Measurements from ENCODE around the gene AKAP3. TPM values are rescaled to one million over a fixed set of nuclear protein-coding genes. Genes with fewer than 3 reads are reported as not detected.
A peak's percentile ranks its signal among the peaks of the same experiment; 100 is the strongest.

AKAP3 gene
- 1 to 10 TPM; 2.5 to 2.6 TPM for total RNA-seq

- Mint-ChIP-seq H3K9me3 (no peaks in the 10 kb centered on the region), H3K27ac (peak within 1 kb of the TSS; percentile 97), H3K4me3 (peak within 1 kb of the TSS; percentile 99), H3K4me1 (peaks cover 46% of the 10 kb centered on the region), H3K36me3 (ENCODE audit: low read depth) (peaks cover 1% of the 10 kb centered on the region), H3K27me3 (no peaks in the 10 kb centered on the region)
- peak; percentile 87 for DNase-seq
- POLR2A ChIA-PET, result interaction anchor here (0.7 kb wide), 1 partner anchor 35 kb away, joined by 3 read pairs; no protein-coding TSS in a partner anchor
- CTCF ChIA-PET, result interaction anchor here (0.5 to 1.5 kb wide), 5 partner anchors 10 to 321 kb away, joined by 3 to 7 read pairs (median 4); no protein-coding TSS in a partner anchor
Observed at GRCh38 chr12:4648501-4649357, at the start of gene AKAP3, which contains the start of gene NDUFA9. AKAP3 (minus strand) TSS chr12:4649051; CDS start chr12:4638196, 10,855 bp downstream. NDUFA9 (plus strand) TSS chr12:4649114; CDS start chr12:4649127, 13 bp downstream.

GRCh38 chr12:4690760-4691159 lies 41.9 kb upstream of the AKAP3 start:
- POLR2A ChIA-PET, result no interaction called here
- no peak overlapping the region for H3K27ac Mint-ChIP-seq
- peaks cover 7% of the 10 kb centered on the region for H3K9me3 Mint-ChIP-seq
- DNase-seq, result no peak
- peaks cover 38% of the 10 kb centered on the region for H3K36me3 Mint-ChIP-seq (ENCODE audit: low read depth)
- no peak overlapping the region for H3K4me3 Mint-ChIP-seq
- CTCF ChIA-PET, result no interaction called here
- no peaks in the 10 kb centered on the region for H3K4me1 Mint-ChIP-seq
- H3K27me3 Mint-ChIP-seq, result no peaks in the 10 kb centered on the region

GRCh38 chr12:4685317-4685716 lies 36.5 kb upstream of the AKAP3 start:
- no peak for DNase-seq
- Mint-ChIP-seq H3K27me3 (no peaks in the 10 kb centered on the region), H3K27ac (no peak overlapping the region), H3K4me1 (no peaks in the 10 kb centered on the region), H3K9me3 (no peaks in the 10 kb centered on the region), H3K36me3 (ENCODE audit: low read depth) (peaks cover 48% of the 10 kb centered on the region), H3K4me3 (no peak overlapping the region)
- ChIA-PET CTCF (interaction anchor here (0.7 kb wide), 1 partner anchor 200 kb away, joined by 3 read pairs; no protein-coding TSS in a partner anchor), POLR2A (no interaction called here)

- Mint-ChIP-seq H3K9me3 (no peaks in the 10 kb centered on the region), H3K36me3 (ENCODE audit: low read depth) (peaks cover 35% of the 10 kb centered on the region), H3K4me1 (no peaks in the 10 kb centered on the region), H3K4me3 (no peak overlapping the region), H3K27me3 (no peaks in the 10 kb centered on the region), H3K27ac (no peak overlapping the region)
- CTCF ChIA-PET, result no interaction called here
- POLR2A ChIA-PET, result no interaction called here
- no peak for DNase-seq
Observed at GRCh38 chr12:4681732-4682131, 32.9 kb upstream of the AKAP3 start.

- CTCF ChIA-PET, result no interaction called here
Observed at GRCh38 chr12:4679711-4680110, 30.9 kb upstream of the AKAP3 start.

GRCh38 chr12:4665236-4665635 lies 16.4 kb upstream of the AKAP3 start:
- ChIA-PET CTCF (no interaction called here), POLR2A (no interaction called here)
- H3K9me3 Mint-ChIP-seq, result no peaks in the 10 kb centered on the region
- no peaks in the 10 kb centered on the region for H3K27me3 Mint-ChIP-seq
- H3K4me1 Mint-ChIP-seq, result peaks cover 2% of the 10 kb centered on the region
- no peak for DNase-seq
- H3K36me3 Mint-ChIP-seq (ENCODE audit: low read depth), result peaks cover 59% of the 10 kb centered on the region
- no peak overlapping the region for H3K4me3 Mint-ChIP-seq
- no peak overlapping the region for H3K27ac Mint-ChIP-seq

More at GRCh38 chr12:4679711-4680110, 30.9 kb upstream of the AKAP3 start:
- Mint-ChIP-seq H3K27ac (no peak overlapping the region), H3K36me3 (ENCODE audit: low read depth) (peaks cover 21% of the 10 kb centered on the region), H3K4me3 (no peak overlapping the region), H3K4me1 (no peaks in the 10 kb centered on the region), H3K27me3 (no peaks in the 10 kb centered on the region), H3K9me3 (no peaks in the 10 kb centered on the region)
- POLR2A ChIA-PET, result no interaction called here
- DNase-seq, result no peak

GRCh38 chr12:4663971-4664505 lies 15.2 kb upstream of the AKAP3 start:
- peaks cover 49% of the 10 kb centered on the region for H3K36me3 Mint-ChIP-seq (ENCODE audit: low read depth)
- H3K9me3 Mint-ChIP-seq, result no peaks in the 10 kb centered on the region
- H3K27me3 Mint-ChIP-seq, result no peaks in the 10 kb centered on the region
- POLR2A ChIA-PET, result no interaction called here
- DNase-seq, result no peak
- no peak overlapping the region for H3K27ac Mint-ChIP-seq
- CTCF ChIA-PET, result no interaction called here
- peaks cover 2% of the 10 kb centered on the region for H3K4me1 Mint-ChIP-seq
- no peak overlapping the region for H3K4me3 Mint-ChIP-seq

- CTCF ChIA-PET, result interaction anchor here (1.0 kb wide), 1 partner anchor 44 kb away, joined by 3 read pairs; no protein-coding TSS in a partner anchor
- Mint-ChIP-seq H3K27ac (no peak overlapping the region), H3K9me3 (no peaks in the 10 kb centered on the region), H3K36me3 (ENCODE audit: low read depth) (peaks cover 25% of the 10 kb centered on the region), H3K4me1 (peaks cover 34% of the 10 kb centered on the region), H3K27me3 (no peaks in the 10 kb centered on the region), H3K4me3 (no peak overlapping the region)
- POLR2A ChIA-PET, result no interaction called here
- no peak for DNase-seq
Observed at GRCh38 chr12:4653691-4654090, 4.8 kb upstream of the AKAP3 start.

- Mint-ChIP-seq H3K4me3 (no peak overlapping the region), H3K27me3 (no peaks in the 10 kb centered on the region), H3K36me3 (ENCODE audit: low read depth) (peaks cover 24% of the 10 kb centered on the region), H3K9me3 (no peaks in the 10 kb centered on the region), H3K4me1 (peaks cover 36% of the 10 kb centered on the region), H3K27ac (no peak overlapping the region)
- ChIA-PET CTCF (interaction anchor here (1.0 kb wide), 1 partner anchor 44 kb away, joined by 3 read pairs; no protein-coding TSS in a partner anchor), POLR2A (no interaction called here)
- DNase-seq, result no peak
Observed at GRCh38 chr12:4653257-4653656, 4.4 kb upstream of the AKAP3 start.

- Mint-ChIP-seq H3K4me3 (peak overlapping the region; percentile 99), H3K27me3 (no peaks in the 10 kb centered on the region), H3K27ac (peak overlapping the region; percentile 97), H3K9me3 (no peaks in the 10 kb centered on the region), H3K36me3 (ENCODE audit: low read depth) (peaks cover 1% of the 10 kb centered on the region), H3K4me1 (peaks cover 48% of the 10 kb centered on the region)
- ChIA-PET CTCF (interaction anchor here (0.5 to 1.5 kb wide), 5 partner anchors 16 to 321 kb away, joined by 3 to 7 read pairs (median 4); no protein-coding TSS in a partner anchor), POLR2A (interaction anchor here (0.7 kb wide), 1 partner anchor 35 kb away, joined by 3 read pairs; no protein-coding TSS in a partner anchor)
- DNase-seq, result no peak
Observed at GRCh38 chr12:4649358-4649661, 459 bp upstream of the AKAP3 start.

- H3K9me3 Mint-ChIP-seq, result no peaks in the 10 kb centered on the region
- ChIA-PET CTCF (interaction anchor here (1.4 to 1.5 kb wide), 2 partner anchors 43 to 207 kb away, joined by 3 to 7 read pairs; no protein-coding TSS in a partner anchor), POLR2A (no interaction called here)
- no peak for DNase-seq
- peak overlapping the region; percentile 99 for H3K4me3 Mint-ChIP-seq
- peak overlapping the region; percentile 97 for H3K27ac Mint-ChIP-seq
- H3K36me3 Mint-ChIP-seq (ENCODE audit: low read depth), result peaks cover 1% of the 10 kb centered on the region
- H3K27me3 Mint-ChIP-seq, result no peaks in the 10 kb centered on the region
- H3K4me1 Mint-ChIP-seq, result peaks cover 44% of the 10 kb centered on the region
Observed at GRCh38 chr12:4648104-4648500, 749 bp downstream of the AKAP3 start.

GRCh38 chr12:4645023-4645422 lies 3.8 kb downstream of the AKAP3 start:
- peaks cover 22% of the 10 kb centered on the region for H3K4me1 Mint-ChIP-seq
- no peak overlapping the region for H3K4me3 Mint-ChIP-seq
- H3K27ac Mint-ChIP-seq, result no peak overlapping the region
- no peaks in the 10 kb centered on the region for H3K36me3 Mint-ChIP-seq (ENCODE audit: low read depth)
- DNase-seq, result no peak
- CTCF ChIA-PET, result no interaction called here
- peaks cover 1% of the 10 kb centered on the region for H3K27me3 Mint-ChIP-seq
- no peaks in the 10 kb centered on the region for H3K9me3 Mint-ChIP-seq
- POLR2A ChIA-PET, result no interaction called here

GRCh38 chr12:4643747-4644146 lies 5.1 kb downstream of the AKAP3 start:
- H3K27ac Mint-ChIP-seq, result no peak overlapping the region
- no peak overlapping the region for H3K4me3 Mint-ChIP-seq
- CTCF ChIA-PET, result interaction anchor here (0.6 kb wide), 1 partner anchor 112 kb away, joined by 3 read pairs; no protein-coding TSS in a partner anchor

More at GRCh38 chr12:4643747-4644146, 5.1 kb downstream of the AKAP3 start:
- POLR2A ChIA-PET, result no interaction called here
- DNase-seq, result no peak
- Mint-ChIP-seq H3K36me3 (ENCODE audit: low read depth) (no peaks in the 10 kb centered on the region), H3K9me3 (no peaks in the 10 kb centered on the region), H3K27me3 (peaks cover 4% of the 10 kb centered on the region), H3K4me1 (peaks cover 13% of the 10 kb centered on the region)

Measured in activated CD4-positive, alpha-beta T cell treated with anti-CD3 and anti-CD28 coated beads, Interleukin-2, amount 10 ng/mL, durations not matched to agents 7 days and 5 days (primary cell).